Left hindlimb (tissue), 1 donor: ENCODE results near the gene GAGE12H.
"Not testable (repeated sequence)": the region's sequence is repeated elsewhere in the genome, so short reads cannot be mapped to it uniquely, and the experiment has no call there.

Experiments used
- DNase-seq: peaks from one replicate; pipeline ENCODE4 v3.0.0-alpha.2; 2018

The GAGE12H gene, protein sequence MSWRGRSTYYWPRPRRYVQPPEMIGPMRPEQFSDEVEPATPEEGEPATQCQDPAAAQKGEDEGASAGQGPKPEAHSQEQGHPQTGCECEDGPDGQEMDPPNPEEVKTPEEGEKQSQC

DNA sequence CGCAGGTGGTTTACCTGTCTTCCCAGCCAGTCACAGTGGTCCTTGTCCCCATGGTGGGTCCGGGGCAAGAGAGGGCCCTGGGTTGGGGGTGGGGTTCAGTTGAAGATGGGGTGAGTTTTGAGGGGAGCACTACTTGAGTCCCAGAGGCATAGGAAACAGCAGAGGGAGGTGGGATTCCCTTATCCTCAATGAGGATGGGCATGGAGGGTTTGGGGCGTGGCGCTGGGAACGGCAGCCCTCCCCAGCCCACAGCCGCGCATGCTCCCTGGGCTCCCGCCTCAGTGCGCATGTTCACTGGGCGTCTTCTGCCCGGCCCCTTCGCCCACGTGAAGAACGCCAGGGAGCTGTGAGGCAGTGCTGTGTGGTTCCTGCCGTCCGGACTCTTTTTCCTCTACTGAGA is at the start of gene GAGE12H:
Gene GAGE12H, plus strand, starts transcription at position 301 of the 400 bp plus-strand sequence. CDS start 1,155 bp downstream, outside the sequence.
- DNase-seq, result not testable (repeated sequence)

DNA sequence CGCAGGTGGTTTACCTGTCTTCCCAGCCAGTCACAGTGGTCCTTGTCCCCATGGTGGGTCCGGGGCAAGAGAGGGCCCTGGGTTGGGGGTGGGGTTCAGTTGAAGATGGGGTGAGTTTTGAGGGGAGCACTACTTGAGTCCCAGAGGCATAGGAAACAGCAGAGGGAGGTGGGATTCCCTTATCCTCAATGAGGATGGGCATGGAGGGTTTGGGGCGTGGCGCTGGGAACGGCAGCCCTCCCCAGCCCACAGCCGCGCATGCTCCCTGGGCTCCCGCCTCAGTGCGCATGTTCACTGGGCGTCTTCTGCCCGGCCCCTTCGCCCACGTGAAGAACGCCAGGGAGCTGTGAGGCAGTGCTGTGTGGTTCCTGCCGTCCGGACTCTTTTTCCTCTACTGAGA is 47.9 kb upstream of the GAGE12H start, which contains the start of gene GAGE12C:
Gene GAGE12C, plus strand, starts transcription at position 301 of the 400 bp plus-strand sequence. CDS start 1,155 bp downstream, outside the sequence.
- not testable (repeated sequence) for DNase-seq

DNA sequence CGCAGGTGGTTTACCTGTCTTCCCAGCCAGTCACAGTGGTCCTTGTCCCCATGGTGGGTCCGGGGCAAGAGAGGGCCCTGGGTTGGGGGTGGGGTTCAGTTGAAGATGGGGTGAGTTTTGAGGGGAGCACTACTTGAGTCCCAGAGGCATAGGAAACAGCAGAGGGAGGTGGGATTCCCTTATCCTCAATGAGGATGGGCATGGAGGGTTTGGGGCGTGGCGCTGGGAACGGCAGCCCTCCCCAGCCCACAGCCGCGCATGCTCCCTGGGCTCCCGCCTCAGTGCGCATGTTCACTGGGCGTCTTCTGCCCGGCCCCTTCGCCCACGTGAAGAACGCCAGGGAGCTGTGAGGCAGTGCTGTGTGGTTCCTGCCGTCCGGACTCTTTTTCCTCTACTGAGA is 38.3 kb upstream of the GAGE12H start, which contains the start of gene GAGE12D:
Gene GAGE12D, plus strand, starts transcription at position 301 of the 400 bp plus-strand sequence. CDS start 1,155 bp downstream, outside the sequence.
- not testable (repeated sequence) for DNase-seq

DNA sequence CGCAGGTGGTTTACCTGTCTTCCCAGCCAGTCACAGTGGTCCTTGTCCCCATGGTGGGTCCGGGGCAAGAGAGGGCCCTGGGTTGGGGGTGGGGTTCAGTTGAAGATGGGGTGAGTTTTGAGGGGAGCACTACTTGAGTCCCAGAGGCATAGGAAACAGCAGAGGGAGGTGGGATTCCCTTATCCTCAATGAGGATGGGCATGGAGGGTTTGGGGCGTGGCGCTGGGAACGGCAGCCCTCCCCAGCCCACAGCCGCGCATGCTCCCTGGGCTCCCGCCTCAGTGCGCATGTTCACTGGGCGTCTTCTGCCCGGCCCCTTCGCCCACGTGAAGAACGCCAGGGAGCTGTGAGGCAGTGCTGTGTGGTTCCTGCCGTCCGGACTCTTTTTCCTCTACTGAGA is 28.8 kb upstream of the GAGE12H start, which contains the start of gene GAGE12E:
Gene GAGE12E, plus strand, starts transcription at position 301 of the 400 bp plus-strand sequence. CDS start 1,155 bp downstream, outside the sequence.
- not testable (repeated sequence) for DNase-seq

DNA sequence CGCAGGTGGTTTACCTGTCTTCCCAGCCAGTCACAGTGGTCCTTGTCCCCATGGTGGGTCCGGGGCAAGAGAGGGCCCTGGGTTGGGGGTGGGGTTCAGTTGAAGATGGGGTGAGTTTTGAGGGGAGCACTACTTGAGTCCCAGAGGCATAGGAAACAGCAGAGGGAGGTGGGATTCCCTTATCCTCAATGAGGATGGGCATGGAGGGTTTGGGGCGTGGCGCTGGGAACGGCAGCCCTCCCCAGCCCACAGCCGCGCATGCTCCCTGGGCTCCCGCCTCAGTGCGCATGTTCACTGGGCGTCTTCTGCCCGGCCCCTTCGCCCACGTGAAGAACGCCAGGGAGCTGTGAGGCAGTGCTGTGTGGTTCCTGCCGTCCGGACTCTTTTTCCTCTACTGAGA is 19.2 kb upstream of the GAGE12H start, which contains the start of gene GAGE12F:
Gene GAGE12F, plus strand, starts transcription at position 301 of the 400 bp plus-strand sequence. CDS start 1,155 bp downstream, outside the sequence.
- not testable (repeated sequence) for DNase-seq

DNA sequence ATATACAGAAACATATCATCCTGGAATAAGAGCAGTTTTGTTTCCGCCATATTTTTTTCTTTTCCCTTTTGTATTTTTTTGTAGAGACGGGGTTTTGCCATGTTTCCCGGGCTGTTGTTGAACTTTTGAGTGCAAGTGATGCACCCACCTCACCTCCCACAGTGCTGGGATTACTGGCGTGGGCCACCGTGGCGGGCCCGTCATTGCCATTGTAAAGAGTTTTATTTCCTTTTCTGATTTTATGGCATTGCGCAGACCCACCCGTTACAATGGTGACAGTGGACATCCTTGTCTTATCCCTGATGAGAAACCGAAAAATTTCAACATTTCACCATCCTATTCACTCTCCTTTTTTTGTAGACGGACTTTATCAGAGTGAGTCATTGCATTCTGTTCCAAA is 11.0 kb upstream of the GAGE12H start:
- DNase-seq, result not testable (repeated sequence)

DNA sequence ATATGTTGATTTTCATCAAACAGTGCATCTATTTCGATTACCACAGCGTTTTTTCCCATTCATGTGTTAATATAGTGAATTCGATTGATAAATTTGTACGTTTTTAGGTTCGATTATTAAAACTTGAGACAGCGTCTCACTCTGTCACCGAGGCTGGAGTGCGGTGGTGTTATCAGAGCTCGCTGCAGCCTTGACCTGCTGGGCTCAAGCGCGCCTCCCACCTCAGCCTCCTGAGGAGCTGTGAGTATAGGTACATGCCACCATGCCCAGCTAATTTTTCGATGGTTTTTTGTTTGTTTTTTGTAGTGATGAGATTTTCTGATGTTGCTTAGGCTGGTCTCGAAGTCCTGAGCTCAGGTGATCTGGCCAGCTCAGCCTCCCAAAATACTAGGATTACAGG is 10.6 kb upstream of the GAGE12H start:
- DNase-seq, result not testable (repeated sequence)

DNA sequence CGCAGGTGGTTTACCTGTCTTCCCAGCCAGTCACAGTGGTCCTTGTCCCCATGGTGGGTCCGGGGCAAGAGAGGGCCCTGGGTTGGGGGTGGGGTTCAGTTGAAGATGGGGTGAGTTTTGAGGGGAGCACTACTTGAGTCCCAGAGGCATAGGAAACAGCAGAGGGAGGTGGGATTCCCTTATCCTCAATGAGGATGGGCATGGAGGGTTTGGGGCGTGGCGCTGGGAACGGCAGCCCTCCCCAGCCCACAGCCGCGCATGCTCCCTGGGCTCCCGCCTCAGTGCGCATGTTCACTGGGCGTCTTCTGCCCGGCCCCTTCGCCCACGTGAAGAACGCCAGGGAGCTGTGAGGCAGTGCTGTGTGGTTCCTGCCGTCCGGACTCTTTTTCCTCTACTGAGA is 9.6 kb upstream of the GAGE12H start, which contains the start of gene GAGE12G:
Gene GAGE12G, plus strand, starts transcription at position 301 of the 400 bp plus-strand sequence. CDS start 1,155 bp downstream, outside the sequence.
- not testable (repeated sequence) for DNase-seq

DNA sequence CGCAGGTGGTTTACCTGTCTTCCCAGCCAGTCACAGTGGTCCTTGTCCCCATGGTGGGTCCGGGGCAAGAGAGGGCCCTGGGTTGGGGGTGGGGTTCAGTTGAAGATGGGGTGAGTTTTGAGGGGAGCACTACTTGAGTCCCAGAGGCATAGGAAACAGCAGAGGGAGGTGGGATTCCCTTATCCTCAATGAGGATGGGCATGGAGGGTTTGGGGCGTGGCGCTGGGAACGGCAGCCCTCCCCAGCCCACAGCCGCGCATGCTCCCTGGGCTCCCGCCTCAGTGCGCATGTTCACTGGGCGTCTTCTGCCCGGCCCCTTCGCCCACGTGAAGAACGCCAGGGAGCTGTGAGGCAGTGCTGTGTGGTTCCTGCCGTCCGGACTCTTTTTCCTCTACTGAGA is 9.4 kb downstream of the GAGE12H start, which contains the start of gene GAGE2A:
Gene GAGE2A, plus strand, starts transcription at position 301 of the 400 bp plus-strand sequence. CDS start 1,155 bp downstream, outside the sequence.
- not testable (repeated sequence) for DNase-seq

DNA sequence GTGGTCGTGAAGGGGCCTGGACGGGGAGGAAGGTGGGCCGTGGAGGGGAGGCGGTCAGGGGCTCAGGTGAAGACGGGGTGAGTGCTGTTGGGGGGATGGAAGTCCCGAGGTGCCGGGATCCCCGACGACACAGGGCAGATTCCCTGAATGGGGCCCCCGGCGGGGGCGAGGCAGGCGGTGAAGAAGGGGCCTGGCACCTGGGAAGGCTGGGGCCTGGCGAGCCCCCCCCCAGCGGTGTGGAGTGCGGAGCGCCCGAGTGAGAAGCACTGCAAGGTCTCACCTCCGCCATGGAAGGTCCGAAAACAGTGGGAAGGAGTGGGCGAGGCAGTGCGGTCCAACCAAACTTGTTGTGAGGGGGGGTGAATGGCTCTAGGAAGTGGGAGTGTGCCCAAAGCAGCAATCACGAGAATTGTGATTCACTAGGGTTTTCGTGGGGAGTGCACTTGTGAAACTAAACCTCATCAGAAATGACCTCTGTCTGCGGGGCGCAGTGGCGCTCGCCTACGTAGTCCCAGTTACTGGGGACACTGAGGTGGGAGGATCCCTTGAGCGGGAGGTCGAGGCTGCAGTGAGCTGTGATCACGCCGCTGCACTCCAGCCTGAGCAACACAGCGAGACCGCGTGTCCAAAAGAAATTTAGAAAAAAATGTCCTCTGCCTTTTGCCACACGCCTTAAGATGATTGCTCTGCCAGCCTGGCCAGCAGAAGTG is 10.2 kb downstream of the GAGE12H start:
- not testable (repeated sequence) for DNase-seq

DNA sequence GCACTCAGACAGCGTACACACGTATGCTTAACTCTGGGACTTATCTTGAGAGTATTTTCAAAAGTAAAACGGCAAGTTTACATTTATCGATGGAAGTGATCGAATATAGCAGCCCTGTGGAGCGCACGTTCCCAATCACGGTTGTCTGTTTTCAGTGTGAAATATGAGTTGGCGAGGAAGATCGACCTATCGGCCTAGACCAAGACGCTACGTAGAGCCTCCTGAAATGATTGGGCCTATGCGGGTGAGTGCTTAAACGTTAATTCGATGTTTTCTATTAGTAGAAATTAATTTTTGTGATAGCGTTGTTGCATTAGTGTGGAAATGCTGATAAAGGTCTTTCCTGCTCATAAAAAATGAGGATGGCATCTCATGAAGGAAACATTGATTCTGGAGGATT is 10.7 kb downstream of the GAGE12H start:
- not testable (repeated sequence) for DNase-seq

DNA sequence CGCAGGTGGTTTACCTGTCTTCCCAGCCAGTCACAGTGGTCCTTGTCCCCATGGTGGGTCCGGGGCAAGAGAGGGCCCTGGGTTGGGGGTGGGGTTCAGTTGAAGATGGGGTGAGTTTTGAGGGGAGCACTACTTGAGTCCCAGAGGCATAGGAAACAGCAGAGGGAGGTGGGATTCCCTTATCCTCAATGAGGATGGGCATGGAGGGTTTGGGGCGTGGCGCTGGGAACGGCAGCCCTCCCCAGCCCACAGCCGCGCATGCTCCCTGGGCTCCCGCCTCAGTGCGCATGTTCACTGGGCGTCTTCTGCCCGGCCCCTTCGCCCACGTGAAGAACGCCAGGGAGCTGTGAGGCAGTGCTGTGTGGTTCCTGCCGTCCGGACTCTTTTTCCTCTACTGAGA is 19.0 kb downstream of the GAGE12H start, which contains the start of gene GAGE1:
Gene GAGE1, plus strand, starts transcription at position 301 of the 400 bp plus-strand sequence. CDS start 1,155 bp downstream, outside the sequence.
- not testable (repeated sequence) for DNase-seq

DNA sequence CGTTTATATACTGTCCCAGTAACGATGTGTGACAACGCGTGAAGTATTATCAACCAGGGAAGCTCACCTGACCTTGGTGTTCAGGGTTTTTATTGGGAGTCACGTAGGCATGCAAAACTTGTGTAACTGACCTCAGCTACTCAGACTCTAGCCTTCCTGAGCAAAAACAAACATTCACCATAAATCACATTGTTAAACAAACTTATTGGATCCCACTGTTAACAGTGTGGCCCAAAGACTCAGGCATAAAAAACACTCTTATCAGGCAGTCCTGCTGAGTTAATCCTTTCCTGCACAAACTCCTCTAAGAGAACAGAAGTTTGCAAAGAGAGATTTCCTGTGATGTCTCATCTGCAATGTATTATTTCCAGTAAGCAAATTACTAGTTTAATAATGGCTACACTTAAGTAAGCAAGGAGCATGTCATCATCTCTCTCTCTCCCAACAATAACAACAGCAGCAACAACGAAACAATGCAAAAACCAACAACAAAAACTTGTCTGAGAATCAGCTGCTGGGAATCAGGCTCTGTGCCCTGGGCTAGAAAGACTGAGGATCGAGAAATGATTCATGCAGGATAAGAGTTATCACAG is 31.1 kb downstream of the GAGE12H start:
- no peak for DNase-seq

DNA sequence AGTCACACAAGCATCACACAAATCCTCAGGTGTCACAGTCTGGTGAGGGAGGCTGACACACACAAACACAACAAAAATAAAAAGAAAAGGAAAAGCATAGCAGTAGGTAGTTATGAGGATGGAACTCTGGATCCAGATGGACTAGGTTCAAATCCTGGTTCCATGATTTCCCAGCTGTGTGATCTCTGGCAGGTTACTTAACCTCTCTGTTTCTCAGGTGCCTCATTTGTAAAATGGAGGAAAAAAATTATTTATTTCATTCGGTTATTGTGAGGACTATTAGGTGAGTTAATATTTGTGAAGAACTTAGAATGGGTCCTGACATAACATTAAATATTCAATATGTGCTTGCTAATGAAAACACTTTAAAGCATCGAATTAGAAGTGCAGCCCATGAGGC is 38.8 kb downstream of the GAGE12H start:
- DNase-seq, result no peak

DNA sequence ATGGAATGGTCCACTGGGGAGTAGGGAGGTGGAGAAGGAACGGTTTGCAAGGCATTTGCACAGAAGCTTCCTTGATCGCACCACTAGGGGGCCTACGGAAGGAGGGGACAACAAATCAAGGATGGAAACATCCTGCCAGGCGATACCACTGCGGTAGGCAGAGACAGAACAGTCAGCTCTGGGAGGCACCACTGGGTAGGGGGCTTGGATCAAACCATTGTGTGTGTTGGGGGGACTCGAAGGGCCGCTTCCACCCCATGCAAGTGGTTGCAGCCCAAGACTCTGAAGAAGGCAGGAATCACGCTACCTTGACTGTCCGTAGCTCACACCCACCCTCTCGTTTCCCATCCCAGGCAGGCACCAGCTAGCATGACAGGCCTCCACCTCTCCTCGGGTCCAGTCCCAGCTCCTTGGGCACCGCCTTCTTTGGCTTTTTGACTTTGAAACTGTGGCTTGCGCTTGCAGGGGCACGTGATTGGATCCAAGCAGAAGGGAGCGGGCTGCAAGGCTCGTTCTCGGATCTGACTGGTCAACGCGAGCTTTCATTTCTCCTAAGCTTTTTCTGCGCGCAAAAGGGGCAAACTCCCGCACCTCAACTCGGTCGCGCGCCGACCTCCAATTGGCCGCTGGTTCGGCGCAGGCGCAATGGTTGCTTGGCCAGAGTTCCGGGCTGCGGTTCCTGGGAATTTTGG is 47.5 kb downstream of the GAGE12H start:
- no peak for DNase-seq
